Mesothelial cell of epicardium (in vitro differentiated cells): ENCODE data around the gene MYPOP. TPM values are rescaled to one million over a fixed set of nuclear protein-coding genes. Genes with fewer than 3 reads are reported as not detected.
A peak's percentile ranks its signal among the peaks of the same experiment; 100 is the strongest.
"Not testable (repeated sequence)": the region's sequence is repeated elsewhere in the genome, so short reads cannot be mapped to it uniquely, and the experiment has no call there.

ENCODE experiments used
- DNase-seq, 2 experiments: peaks; one replicate each; pipeline ENCODE4 v3.0.0; 2021; ENCODE audit warnings: low spot score in 2 of 2; ENCODE audit not compliant: unreplicated experiment in 2 of 2
- H3K27ac Mint-ChIP-seq: 2 replicates; pipeline ENCODE4 v1.8.0; 2021; ENCODE audit warnings: mixed read lengths
- H3K27me3 Mint-ChIP-seq: 2 replicates; pipeline ENCODE4 v1.8.0; 2021; ENCODE audit warnings: low read depth, mixed read lengths
- H3K36me3 Mint-ChIP-seq: 2 replicates; pipeline ENCODE4 v1.8.0; 2021; ENCODE audit warnings: mixed read lengths
- H3K4me1 Mint-ChIP-seq: 2 replicates; pipeline ENCODE4 v1.8.0; 2021; ENCODE audit warnings: mixed read lengths
- H3K4me3 Mint-ChIP-seq: 2 replicates; pipeline ENCODE4 v1.8.0; 2021; ENCODE audit warnings: mild to moderate bottlenecking, moderate library complexity, mixed read lengths
- H3K9me3 Mint-ChIP-seq: 2 replicates; pipeline ENCODE4 v1.8.0; 2021; ENCODE audit warnings: mixed read lengths
- CTCF ChIP-seq: fragments of 200-600 bp; sonication (generic); IDR thresholded peaks from one replicate; pipeline ENCODE4 v1.5.0; 2021; ENCODE audit warnings: antibody characterized with exemption; ENCODE audit not compliant: unreplicated experiment
- total RNA-seq: library from RNA; stranded (reverse); gene quantifications from 3 replicates; pipeline ENCODE4 v1.2.1, GENCODE V29; 2021

The MYPOP gene
- total RNA-seq, 1 donor from 2014 or later = 10.4 TPM

GRCh38 chr19:45876161-45876410, 26.3 kb downstream of the MYPOP start:
- Mint-ChIP-seq H3K4me1 (peaks cover 11% of the 10 kb centered on the region), H3K4me3 (peak overlapping the region; percentile 60), H3K27ac (peak overlapping the region; percentile 43), H3K36me3 (no peaks in the 10 kb centered on the region), H3K27me3 (peaks cover 2% of the 10 kb centered on the region), H3K9me3 (no peaks in the 10 kb centered on the region)
- TF ChIP-seq CTCF = no peak
- DNase-seq = no peak

- DNase-seq = no peak
- no peak for TF ChIP-seq CTCF
- Mint-ChIP-seq H3K27me3 (peaks cover 2% of the 10 kb centered on the region), H3K9me3 (no peaks in the 10 kb centered on the region), H3K36me3 (no peaks in the 10 kb centered on the region), H3K4me3 (no peak overlapping the region), H3K27ac (no peak overlapping the region), H3K4me1 (peaks cover 11% of the 10 kb centered on the region)
Measured at GRCh38 chr19:45874620-45874966, 27.8 kb downstream of the MYPOP start.

- Mint-ChIP-seq H3K27ac (no peak overlapping the region), H3K27me3 (peaks cover 2% of the 10 kb centered on the region), H3K4me1 (peaks cover 11% of the 10 kb centered on the region), H3K9me3 (no peaks in the 10 kb centered on the region), H3K36me3 (no peaks in the 10 kb centered on the region), H3K4me3 (no peak overlapping the region)
- no peak for DNase-seq
- no peak for TF ChIP-seq CTCF
Measured at GRCh38 chr19:45873219-45873772, 29.1 kb downstream of the MYPOP start.

GRCh38 chr19:45872095-45872919, 30.1 kb downstream of the MYPOP start:
- DNase-seq = no peak
- no peak overlapping the region for H3K4me3 Mint-ChIP-seq
- no peak overlapping the region for H3K27ac Mint-ChIP-seq
- no peaks in the 10 kb centered on the region for H3K9me3 Mint-ChIP-seq
- TF ChIP-seq CTCF = no peak
- H3K27me3 Mint-ChIP-seq = peaks cover 9% of the 10 kb centered on the region
- H3K36me3 Mint-ChIP-seq = no peaks in the 10 kb centered on the region
- H3K4me1 Mint-ChIP-seq = peaks cover 10% of the 10 kb centered on the region

GRCh38 chr19:45870798-45871197, 31.6 kb downstream of the MYPOP start:
- Mint-ChIP-seq H3K4me1 (no peaks in the 10 kb centered on the region), H3K27ac (no peak overlapping the region), H3K9me3 (no peaks in the 10 kb centered on the region), H3K4me3 (no peak overlapping the region), H3K36me3 (no peaks in the 10 kb centered on the region), H3K27me3 (peaks cover 24% of the 10 kb centered on the region)
- no peak for TF ChIP-seq CTCF
- DNase-seq = no peak

- H3K36me3 Mint-ChIP-seq, H3K4me3 Mint-ChIP-seq, DNase-seq, H3K9me3 Mint-ChIP-seq, H3K27ac Mint-ChIP-seq, H3K4me1 Mint-ChIP-seq: not testable (repeated sequence)
- peaks cover 47% of the 10 kb centered on the region for H3K27me3 Mint-ChIP-seq
Measured at GRCh38 chr19:45867241-45867640, 35.2 kb downstream of the MYPOP start.
